ENCODE data around the gene PRTFDC1.
"Not testable (repeated sequence)": the region's sequence is repeated elsewhere in the genome, so short reads cannot be mapped to it uniquely, and the experiment has no call there.

Gene PRTFDC1

DNA sequence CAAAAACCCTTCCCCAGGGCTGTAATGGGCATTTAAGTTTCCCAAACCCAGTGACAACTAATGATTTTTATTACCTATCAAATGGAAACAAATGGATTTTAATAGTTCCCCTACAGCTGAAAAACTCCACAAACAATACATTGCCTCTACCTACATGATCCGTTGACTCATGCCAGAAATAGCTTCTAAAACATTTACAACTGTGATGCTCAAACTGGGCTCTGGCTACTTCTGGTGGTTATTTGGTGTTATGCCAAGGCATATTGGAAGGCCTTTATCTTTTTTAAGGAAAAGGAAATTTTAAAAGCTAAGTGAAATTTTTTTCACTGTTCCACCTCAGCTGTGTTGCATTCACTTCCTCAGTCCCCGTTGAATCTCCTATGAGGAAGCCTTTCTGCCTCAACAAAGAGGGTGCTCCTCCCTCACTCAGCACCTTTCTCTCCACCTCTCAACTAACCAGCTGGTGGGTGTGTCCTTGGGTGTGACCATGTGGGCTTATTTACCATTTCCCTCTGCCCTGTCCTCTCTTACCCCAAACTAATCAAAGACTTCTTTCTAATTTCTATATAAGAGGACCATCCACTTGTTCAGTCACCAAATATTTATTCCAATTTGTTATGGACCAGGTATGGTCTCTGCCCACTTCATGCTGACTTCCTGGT is 82.9 kb downstream of the PRTFDC1 start:
- DNase-seq, result no peak

DNA sequence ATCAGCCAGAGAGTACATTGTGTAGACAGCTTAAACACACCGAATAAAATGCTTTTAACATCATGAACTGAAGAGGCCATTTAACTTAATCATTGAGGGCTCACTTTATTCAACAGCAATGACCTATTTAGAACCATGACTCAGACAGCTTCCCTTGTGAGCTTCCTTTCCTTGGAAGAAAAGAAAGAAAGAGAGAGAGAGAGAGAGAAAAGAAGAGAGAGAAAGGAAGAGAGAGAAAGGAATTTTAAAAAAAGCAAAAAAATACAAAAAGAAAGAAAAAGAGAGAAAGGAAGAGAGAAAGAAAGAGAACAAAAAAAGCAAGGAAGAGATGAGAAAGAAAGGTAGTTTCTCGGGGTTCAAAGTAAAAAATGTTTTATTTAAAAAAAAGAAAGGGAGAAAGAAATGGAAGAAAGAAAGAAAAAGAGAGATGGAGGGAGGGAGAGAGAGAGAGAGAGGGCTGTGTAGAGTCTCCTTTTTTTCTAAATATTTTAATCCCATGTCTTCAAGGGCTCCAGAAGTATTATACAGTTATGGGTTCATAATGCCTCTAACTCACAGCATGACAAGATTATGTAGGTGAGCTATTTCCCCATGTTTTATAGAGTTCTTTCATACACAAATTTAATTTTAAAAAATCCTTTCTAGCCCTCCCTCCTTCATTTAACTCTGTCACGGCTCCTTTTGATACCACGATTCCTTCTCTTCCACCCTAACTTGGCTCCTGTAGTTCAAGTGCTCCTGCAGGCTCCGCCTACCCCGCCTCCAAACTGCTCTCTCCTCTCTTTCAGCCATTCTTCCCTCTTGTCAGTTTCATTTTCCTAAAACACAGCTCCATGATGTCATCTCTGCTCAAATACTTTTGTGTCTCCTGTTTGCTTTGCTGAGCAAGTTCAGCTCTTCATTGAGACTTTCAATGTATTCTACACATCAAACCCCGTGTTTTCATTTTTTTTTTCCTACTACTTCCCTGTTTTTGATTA is 85.5 kb downstream of the PRTFDC1 start:
- no peak for DNase-seq

DNA sequence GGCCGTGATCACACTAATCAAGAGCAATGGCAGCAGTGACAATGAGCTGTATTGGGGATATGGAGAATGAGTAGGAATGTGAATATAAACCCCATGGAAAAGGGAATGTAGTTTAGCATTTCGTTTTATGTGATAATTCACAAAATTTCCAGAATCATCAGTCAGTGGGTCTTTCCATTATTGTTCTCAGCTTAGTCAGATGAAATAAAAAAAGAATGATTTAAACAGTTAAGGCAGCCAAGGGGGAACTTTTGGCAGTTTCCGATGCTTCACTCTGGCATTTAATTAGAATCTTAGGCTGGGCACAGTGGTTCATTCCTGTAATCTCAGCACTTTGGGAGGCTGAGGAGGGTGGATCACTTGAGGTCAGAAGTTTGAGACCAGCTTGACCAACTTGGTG is 86.6 kb downstream of the PRTFDC1 start:
- no peak for DNase-seq

DNA sequence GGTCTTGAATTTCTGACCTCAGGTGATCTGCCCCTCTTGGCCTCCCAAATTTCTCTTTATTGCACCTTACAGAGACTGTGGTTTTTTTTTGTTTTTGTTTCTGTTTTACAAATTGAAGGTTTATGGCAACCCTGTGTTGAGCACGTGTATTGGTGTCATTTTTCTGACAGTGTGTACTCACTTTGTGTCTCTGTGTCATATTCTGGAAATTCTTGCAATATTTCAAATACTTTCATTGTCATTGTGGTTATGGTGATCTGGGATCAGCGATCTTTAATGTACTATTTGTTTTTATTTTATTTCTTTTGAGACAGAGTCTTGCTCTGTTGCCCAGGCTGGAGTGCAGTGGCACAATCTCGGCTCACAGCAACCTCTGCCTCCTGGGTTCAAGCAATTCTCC is 89.8 kb downstream of the PRTFDC1 start:
- no peak for DNase-seq

DNA sequence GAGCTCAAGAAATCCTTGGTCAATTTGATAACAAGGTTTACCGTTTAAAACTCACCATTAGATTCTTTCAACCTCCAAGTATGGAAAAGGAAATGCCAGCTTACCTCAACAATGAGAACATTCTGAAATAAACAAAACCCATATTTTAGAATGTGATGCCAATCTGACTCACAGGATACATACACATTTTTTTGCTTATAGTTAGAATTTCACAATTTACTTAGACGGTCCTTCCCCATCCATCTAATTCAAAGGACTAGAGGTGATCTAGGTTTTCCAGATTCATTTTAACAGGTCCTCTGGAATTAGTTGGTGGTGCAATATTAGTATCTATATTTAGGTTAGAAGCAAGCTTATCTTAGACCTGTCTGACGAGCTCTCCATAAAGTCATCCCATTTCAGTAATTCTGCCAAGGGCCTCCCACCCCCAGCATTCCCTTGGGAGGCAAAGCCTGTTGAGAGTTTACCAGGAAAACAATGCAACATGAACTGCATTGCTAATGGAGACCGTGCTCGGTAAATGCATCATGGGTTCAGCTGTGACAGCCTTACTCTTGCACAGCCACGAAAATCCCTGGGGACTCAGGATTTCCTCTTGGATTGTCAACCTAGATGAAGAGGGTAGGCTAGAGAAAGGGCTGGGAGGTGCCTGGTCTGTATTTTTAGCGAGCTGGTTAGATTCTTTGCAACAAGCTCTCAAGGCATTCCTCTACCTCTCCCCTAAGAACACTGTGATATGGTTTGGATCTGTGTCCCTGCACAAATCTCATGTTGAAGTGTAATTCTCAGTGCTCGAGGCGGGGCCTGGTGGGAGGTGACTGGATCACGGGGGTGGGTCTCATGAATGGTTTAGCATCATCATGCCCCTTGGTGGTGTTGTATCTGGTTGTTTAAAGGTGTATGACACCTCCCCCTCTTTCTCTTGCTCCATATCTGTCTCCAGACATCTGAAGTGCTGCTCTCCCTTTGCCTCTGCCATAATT is 93.8 kb downstream of the PRTFDC1 start:
- DNase-seq, result no peak

DNA sequence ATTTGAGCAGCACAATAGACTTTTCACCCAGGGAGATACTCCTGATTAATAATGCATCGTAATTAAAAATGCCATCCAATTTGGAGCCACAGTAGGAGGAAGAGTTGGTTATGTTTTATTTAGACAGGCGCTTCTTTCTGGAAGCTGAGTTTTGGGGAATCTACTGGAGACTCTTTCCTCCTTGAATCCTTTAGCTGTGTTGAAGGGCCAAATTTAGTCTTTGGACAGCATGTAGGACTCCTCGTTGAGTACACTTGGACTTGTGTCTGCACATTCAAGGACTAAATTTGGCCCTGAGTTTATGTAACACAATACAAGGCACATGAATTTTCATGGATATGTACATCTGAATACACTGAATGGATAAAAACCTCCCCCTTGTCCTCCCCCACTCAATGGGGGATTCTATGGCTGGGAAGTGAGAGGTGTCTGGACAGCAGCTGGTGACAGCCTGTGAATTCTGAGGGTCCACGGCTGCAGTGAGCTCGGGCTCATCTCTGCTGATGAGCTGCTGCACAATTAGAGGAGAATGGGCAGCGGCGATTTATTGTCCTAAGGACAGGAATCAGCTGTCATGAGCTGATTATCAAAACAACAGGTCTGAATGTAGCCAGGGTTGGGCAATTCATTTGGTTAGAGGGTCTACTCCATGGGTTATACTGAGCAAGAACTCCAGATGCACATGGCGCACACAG is 95.2 kb downstream of the PRTFDC1 start:
- no peak for DNase-seq

DNA sequence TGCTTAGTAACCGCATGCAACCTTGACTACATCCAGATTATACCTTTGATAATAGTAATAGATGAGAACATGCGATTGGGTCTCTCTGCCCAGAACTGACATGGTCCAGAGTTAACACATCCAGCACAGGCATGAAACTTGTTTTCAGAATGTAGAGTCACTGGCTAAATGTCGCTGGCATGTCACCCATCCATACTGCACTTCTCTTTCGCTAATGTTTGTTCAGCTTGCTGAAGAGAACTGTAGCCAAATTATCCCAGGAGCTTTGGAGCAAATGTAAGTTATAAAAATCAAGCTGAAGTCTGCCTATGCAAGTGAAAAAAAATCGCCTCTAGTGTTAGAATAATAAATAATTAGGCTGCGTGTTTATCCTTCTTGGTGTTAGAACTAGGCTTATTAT is 98.2 kb downstream of the PRTFDC1 start:
- DNase-seq, result no peak

DNA sequence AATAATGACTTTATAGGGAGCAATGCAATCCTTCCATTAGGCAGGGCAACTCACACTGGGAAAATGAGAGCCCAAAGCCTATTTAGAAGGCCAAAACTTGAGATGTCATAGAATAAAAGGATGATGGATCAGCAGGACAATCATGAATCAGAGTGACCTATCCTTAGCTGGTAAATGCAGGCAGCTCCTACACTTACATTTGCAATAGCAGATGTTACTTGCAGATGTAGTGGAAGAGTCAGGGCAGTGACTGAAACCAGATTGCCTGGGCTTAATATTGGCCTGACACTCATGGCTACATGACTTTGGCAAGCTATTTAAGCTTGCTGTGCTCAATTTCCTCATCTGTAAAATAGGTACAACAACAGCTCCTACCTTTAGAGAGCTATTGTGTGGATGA is 98.7 kb downstream of the PRTFDC1 start:
- no peak for DNase-seq

DNA sequence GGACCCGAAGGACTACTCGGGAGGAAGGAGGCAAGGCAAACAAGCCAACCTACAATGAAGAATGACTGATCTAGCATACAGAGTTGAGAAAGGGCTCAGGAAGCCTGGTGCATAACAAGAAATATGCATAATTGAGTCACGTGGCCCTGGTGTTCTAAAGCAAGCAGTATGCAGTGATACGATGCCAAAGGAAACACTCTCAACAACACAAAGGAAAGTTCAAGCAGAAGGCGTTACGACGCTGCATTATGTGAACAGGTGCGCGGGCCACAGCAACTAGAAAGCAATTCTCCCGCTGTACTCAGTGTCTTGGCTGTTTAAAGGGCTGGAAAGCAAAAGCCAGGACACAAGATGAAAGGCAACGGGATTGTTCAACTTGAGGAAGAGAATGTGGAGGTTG is 100.8 kb downstream of the PRTFDC1 start:
- no peak for DNase-seq

DNA sequence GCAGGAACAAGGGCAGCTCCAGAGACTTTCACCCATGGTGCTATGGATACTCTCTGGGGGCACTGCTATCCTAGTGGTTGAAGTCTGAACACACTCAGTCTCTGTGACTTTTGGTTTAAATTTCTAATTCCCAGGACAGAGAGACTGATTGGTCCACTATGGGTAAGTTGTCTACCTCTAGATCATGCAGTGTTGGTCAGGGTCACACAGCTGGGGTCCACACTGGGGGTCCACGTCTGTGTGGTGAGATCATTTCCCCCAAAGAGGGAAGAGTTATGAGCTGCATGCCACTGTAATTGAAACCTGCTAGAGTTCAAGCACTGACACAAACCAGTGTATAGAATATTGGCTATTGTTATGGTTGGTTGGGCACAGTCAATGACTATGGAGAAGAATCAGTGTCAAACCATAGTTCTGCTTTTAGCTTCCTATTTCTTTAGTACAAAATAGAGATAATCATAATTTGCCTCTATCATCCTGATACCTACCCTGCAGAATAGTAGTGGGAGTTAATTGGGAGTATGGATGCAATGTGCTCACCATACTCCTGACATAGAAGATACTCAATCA is 101.6 kb downstream of the PRTFDC1 start:
- no peak for DNase-seq

DNA sequence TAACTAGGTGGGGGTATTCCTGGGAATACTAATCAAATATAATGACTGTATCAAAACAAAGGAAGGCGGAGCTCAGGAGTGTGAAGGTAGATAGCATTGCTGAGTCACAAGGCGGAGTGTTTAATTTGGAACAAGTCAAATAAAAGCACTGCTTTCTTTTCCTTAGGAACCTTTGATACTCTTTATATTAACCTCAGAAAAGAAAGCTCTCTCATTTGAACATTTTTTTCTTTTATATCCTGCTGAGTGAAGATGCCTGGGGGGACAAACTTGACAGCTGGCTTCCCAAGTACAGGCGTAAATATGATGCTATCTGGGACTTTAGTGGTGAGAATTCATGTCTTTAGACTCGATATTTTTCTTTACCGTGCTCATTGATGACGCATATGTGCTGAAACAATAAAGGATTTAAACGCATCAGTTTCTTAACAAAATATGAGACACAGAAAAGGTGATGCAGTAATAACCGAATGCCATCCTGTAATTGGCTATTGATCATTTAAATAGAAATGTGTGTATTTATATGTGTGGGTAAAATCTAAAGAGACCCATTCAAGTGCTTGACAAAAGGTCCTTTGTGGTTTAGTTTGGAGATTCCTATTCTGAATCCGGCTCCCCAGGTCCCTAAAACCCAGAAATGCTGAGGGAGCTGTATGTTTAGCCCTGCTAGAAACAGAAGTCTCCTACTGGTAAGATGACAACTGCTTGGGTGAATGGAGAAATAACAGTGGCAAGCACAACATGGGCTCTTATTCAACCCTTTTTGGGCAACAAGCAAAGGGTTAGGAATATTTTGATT is 102.7 kb downstream of the PRTFDC1 start:
- DNase-seq, result no peak

DNA sequence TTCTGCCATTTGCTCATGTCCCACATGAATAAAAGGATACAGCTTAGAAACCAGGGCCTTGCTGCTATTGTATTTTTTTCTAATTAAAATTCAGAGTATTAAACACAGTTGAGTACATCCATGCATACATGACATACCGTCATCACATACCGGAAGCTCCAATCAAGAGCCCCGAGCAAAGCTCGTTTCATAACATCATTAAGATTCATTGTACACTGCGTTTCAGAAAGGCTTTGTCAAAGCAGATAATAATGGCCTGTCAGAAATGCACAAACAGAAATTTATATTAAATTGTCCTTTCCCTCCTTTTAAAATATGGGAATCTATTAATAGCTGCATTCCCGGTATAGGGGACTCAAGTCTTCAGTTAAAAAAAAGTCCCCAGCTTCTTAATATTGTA is 103.4 kb downstream of the PRTFDC1 start:
- no peak for DNase-seq

DNA sequence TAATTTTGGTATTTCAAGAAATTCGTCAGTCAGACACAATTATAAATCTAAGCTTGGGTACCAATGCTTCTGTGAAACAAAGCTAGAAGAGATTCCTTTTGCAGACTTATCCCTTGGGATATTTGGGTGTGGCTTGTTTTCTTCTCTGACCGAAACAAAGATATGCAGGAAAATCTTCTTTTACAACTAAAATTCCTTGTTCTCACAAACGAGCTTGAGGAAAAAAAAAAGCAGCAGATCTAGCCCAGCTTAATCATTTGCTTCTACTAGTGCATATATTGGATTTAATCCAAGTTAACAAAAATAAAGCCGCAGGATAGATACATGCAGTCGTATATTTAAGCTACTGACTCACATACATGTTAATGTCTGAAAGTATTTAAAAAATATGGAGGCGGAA is 104.2 kb downstream of the PRTFDC1 start:
- DNase-seq, result no peak

DNA sequence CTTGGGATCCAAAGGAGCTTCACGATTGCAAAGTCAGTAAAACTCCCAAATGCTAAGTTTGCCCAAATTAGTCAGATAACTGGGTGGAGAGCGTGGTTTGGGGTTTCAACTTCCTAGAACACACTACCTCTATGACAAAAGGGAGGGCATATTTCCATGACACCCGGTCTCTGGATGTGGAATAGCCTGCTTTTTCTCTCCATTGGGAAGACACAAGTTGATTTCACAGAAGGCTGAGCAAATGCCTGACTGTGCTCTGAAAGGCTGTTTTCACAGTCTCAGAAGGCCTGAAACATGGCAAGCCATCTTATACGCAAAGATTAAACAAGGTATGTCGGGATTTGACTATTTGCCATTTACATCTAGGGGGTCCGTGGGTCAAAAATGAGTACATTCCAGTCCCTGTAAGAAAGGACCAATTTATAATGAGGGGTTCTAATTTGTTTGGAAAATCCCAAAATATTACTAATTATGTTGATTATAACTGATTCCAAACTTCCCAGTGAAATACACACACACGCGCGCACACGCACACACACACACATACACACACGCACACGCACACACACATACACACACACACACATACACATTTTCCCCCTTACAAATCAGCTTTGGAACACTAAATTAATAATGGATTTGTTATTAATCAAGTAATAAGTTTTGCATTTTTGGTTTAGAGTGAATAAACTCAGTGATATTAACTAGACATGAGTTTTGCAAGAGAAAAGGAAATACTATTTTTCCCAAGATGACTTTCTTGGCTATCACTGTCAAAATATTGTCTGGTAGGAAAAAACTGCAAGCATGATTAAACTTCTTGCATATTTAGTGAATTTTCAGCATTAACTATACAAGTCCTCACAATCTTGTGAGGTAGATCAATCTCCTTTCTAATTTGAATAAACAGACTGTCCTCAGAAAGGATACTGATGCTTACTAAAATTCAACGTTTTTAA is 105.0 kb downstream of the PRTFDC1 start:
- no peak for DNase-seq

DNA sequence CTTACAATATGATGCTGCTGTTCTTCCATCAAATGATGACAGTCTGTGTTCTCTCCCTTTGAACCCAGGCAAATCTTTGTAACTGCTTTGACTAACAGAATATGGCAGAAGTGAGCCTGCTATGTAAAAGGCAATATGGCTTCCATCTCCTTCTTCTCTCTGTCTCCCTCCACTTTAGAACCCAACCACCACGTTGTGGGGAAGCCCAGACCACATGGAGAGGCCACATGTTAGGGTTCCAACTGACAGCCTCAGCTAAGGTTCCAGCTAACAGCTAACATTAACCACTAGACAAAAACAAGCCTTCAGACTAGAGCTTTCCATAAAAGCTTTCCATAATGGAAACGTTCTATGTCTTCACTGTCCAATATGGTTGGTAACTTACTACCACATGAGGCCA is 107.7 kb downstream of the PRTFDC1 start:
- no peak for DNase-seq

DNA sequence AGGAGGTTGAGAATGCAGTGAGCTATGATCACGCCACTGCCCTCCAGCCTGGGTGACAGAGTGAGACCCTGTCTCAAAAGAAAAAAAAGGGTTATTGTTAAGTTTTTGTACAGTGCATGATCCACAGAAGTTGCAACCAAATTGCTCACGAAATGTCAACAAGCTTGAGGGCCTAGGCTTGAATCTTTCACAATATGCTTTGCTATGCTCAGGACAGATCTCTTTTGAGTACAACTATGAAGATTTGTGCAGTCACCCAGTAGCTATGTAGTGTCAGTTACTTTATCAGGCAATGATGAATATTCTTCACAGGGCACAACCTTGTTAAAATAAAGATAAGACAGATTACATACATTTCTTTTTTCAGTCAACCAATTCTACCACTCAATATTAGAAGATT is 109.2 kb downstream of the PRTFDC1 start:
- no peak for DNase-seq

DNA sequence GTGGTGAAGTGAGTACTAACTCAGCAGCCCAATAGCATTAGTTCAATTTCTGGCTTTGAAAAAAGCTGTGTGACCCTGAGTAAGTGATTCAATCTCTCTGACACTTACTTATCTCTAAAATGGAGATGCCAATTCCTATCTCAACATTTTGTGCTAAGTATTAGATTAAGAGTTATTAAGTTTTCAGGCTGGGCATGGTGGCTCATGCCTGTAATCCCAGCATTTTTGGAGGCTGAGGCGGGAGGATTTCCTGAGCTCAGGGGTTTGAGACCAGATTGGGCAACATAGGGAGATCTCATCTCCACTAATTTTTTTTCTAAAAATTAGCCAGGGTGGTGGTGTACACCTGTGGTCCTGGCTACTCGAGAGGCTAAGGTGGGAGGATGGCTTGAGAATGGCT is 109.5 kb downstream of the PRTFDC1 start:
- DNase-seq, result no peak

DNA sequence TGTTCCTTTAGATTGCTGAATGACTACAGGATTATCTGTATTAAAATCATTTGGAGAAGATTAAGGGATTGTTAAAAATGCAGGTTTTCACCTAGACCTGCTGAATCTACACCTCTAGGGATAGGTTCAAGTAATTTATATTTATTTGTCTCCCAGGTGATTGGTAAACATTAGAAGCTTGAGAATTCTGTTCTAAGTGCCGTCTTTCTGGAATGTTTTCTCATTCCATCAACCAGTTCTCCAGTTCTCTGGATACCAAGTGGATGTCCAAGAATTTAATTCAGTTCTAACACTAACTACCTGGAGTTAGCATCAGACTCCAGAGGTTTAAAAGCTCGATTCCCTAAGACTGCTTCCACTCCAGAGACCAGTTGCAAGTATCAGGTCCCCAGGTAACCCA is 110.9 kb downstream of the PRTFDC1 start:
- no peak for DNase-seq

DNA sequence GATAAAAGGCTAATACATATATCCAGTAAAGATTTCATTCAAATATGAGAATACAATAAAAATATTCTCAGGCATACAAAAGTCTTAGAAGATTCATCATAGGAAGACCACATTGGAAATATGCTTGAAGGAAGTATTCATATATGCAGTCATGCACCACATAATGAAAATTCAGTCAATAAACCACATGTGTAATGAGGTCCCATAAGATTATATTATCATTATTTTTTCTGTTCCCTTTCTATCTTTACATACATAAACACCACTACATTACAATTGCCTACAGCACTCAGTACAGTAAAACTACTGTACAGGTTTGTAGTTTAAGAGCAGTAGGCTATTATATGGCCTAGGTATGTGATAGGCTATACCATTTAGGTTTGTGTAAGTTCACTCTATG is 111.6 kb downstream of the PRTFDC1 start:
- no peak for DNase-seq

DNA sequence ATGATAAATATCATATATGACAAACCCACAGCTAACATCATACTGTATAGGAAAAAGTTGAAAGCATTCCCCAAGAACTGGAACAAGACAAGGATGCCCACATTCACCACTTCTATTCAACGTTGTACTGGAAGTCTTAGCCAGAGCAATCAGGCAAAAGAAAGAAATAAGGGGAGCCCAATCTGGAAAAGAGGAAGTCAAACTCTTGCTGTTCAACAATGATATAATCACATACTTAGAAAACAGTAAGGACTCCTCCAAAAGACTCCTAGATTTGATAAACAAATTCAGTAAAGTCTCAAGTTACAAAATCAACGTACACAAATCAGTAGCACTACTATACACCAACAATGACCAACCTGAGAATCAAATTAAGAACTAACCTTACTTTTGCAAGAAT is 114.6 kb downstream of the PRTFDC1 start:
- DNase-seq, result not testable (repeated sequence)

Measured in CD4-positive, alpha-beta T cell treated with Interleukin-12 subunit alpha and Interleukin-12 subunit beta, for 1 hour (primary cell).